ENCODE measurements around the gene LYRM4.

Gene LYRM4

DNA sequence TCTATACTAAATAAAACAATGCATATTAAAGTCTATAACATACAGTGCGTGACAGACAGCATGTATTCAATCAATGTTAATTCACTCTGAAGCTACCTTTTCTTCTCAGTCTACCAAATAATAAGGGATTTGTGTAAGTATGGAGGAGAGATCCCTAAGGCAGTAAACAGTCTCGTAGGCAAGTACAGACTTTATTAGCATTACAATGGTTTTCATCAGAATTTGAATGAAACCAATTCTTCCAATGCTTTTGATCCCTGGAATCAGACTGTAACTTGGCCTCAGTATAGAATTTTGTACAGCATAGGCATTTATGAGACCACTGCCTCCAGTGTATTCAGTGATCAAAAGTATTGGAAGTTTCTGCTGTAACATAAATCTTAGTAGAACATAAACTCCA, 19.5 kb downstream of the LYRM4 start:
- no peak for DNase-seq

DNA sequence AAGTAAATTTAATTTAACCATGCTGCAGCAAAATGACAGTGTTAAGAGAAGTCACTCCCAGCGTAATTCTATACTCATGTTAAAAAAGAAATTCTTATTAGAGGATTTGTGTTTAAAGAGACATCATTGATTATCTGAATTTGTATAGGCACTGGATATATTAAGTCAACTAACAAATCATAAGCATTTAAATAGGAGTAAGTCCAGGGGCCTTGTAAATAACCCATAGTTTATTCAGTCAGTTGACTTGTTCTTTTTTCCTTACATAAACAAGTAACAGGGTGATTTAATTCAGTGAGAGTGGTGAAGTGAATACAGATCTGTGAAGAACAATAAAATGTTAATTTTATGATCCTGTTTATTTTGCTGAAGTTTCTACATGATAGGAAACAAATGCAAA, 22.4 kb downstream of the LYRM4 start:
- no peak for DNase-seq

DNA sequence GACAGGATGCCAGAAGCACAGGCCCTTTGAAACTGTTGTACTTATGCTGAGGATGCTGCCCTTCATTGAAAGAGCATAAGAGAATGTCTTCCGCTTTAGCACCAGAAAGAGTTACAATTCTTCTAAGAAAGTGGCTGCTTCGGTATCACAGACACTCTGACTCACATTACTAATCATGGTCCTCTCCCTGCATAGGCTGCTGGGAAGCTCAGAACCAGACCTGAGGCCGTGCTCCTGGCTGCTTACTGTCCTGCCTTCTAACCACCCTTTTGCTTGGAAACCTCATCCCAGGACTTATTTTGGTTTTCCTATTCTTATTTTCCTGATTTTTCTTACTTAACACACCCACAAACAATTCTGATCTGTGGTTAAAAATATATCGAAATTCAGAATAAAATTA, 22.9 kb downstream of the LYRM4 start:
- no peak for DNase-seq

DNA sequence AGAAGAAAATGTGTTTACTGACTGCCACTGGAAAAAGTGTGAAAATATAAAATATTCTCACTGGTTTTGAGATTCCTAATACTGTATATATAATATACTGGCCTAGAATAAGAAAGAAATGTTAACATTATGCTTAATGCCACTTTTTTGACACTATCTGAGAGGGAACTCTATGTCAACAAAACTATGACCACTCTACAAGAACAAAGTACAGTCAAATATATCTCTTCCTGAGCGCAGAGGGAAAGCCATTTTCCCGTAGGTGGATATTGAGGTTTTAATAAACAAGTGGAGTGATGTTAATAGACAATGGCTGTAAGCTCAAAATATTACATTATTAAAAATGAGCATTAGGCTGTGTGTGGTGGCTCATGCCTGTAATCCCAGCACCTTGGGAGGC, 24.9 kb downstream of the LYRM4 start:
- DNase-seq = no peak

DNA sequence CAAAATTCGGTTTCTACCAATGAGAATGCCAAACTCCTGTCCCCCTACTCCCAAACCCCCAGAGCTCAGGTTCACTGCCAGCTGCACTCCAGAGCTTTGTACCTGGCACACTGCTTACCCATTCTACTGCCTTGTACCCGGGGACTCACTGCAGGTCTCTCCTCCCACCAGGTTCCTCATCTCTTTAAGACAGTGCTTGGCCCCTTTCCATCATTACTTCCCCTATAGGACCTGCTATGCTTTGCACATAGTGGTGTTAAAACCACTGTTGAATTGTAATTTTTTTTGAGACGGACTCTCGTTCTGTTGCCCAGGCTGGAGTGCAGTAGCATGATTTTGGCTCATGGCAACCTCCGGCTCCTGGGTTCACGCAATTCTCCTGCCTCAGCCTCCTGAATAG, 25.9 kb downstream of the LYRM4 start:
- DNase-seq = no peak

DNA sequence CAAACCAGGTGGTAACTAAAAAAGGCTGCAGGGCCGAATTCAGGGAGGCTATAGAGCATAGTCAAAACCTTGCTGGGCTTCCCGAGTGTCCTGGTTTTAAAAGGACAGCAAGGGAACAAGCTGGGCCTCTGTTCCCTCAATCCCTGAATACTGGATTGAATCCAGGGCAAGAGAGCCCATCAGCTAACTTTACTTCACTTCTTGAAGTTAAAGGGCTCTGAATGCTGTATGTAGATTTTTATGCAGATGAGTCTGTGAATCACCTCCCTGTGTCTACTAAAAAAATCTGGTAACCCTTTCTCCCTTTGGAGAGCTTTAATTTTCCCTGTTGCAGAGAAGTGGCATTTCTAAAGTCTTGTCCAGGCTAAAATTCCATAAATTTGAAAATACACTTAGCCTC, 29.5 kb downstream of the LYRM4 start:
- no peak for DNase-seq

DNA sequence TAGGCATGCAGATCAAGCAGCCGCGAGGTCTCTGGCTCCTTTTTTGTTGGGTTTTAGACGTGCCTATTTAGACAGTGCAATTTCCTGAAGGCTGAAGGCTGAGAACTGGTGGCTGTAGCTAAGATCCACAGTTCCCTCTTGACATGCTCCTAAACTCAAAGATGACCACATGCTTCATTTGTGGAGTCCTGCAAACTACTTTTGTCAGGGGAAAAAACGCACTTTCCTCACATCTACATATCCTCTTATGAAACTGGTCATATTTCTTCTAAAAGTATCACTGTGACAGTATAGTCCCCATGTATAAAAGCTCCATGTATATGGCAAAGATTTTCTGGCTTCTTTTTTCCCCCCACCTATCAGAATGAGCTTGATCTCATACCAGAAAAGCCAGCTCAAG, 30.7 kb downstream of the LYRM4 start:
- no peak for DNase-seq

DNA sequence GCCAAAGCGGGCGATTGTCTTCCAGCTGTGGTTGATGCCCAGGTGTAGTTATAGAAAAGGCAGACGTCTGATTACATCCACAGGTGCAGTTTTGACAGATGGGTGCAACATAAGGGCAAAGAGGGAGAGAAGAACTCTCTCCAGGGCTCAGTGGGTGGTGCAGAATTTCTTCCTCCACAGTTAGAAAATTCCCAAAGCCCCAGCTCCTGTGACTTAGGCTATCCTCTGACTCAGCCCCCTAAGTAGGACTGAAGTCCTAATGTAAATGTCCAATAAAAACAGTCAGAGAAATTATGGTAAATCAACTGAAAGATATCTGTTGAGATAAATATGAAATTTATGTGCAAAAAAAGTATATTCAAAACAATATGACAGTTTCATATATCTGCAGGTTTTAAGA, 31.4 kb downstream of the LYRM4 start:
- no peak for DNase-seq

DNA sequence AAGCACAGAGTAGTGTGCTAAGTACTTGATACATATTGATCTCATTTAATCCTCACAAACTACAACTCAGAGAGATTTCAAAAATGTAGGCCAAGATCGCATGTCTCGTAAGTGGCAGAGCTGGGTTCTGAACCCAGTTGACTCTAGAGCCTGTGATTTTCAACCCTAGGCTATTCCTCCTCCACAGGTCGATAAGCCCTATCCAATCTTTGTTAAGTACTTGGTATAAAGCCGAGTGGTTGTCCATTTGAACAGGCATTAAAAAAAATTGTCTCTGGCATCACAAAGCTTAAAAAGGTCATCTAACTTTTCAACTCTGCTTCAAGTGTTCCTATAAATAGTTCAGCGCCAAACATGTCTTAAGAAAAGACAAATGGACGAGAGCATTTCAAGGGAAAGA, 37.4 kb downstream of the LYRM4 start:
- no peak for DNase-seq

DNA sequence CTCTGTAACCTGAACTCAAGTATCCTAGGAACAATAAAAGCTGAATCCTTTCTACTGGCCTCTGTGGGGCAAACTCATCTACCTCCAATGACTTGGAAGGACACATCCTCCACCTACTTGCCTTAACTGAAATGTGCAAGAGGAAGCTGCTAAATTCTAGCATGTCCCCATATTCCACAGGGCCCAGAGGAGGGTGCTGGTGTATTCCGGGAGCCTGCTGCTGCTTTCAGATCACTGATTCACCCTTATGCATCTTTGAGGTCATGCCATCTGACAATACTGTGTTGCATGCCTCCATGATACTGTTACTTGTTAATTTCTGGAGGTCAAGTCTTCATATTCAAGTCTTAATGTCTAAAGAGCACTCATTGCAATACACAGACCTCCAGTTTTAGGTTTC, 40.3 kb downstream of the LYRM4 start:
- DNase-seq = no peak

DNA sequence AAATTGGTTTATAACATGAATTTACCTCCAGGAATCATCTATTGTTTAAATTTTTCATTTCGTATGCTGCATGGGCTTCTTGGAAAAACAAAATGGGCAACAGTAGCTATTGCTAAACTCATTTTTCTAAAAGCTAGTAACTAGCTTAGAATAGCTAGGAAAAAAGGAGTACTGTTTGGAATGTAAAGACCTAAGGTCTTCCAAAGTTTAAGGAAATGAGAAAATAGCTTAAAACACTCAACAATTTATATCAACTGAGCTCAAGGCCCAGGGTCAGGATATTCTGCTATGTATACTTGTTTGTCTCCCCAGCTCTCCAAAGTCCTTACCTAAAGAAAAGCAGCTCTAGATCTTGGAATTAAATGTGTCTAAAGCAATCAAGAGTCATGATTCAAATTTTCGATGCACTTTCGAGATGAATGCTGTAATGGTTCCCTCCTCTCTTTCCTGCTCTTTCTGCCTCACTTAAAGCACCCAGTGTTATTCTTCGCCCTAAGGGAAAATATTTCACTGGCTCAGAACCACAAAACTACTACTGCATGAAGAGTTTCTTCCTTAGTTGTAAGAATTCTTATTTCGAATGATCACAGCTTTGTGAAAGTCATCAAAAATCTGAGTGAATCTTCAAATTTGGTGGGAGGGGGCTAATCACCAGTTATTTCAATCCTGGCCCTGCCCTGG, 41.6 kb downstream of the LYRM4 start:
- no peak for DNase-seq

DNA sequence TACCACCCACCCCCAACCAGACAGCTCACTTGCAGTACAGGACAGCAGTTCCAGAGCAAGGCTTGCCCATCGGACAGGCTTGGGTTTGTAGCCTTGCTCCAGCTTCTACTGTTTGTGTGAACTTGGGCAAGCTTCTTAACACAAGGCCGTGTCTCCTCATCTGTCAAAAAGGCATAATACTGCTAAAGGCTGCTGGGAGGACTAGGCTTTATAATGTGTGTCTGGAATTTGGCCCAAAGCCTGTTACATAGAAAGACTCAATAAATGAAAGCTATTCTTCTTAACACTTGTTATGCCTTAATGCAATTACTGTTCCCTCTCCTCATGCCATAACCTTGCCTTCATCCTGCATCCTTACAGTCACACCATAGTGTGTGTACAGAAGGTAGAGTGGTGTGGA, 43.4 kb downstream of the LYRM4 start:
- no peak for DNase-seq

DNA sequence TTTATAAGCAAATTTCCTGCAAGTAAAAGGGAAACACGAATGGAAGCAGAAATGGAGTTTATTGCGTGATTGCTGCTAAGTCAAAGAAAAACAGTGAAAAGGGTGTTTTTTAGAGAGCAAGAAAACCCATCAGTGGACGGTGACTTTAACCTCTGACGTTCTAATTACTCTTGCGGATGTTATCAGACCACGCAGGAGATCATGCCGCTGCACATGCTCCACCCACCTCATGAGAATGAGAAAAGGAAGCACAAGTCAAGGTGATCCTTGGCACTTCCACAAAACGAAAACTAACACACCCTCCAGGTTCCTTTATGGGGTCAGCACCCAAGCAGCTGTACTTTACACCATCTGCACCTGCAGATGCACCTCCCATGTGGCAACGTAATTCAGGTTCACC, 45.0 kb downstream of the LYRM4 start:
- DNase-seq = no peak

DNA sequence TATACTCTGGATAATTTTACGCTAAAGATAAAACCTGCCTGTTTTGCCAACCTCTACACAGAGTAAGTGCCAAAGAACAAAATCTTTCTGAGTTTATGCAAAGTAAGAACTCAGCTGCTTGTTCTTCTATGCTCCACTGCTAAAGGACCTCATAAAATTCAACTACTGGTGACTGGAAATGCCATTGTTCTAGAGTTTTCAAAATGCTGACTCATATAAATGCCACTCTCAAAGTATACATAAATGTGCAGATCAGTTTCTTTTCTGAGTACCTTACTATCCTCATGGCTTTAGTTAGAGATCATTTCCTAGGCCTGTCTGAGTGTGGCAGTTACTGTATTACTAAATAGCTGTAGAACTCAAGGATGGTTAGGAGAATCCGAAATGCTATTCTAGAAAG, 45.6 kb downstream of the LYRM4 start:
- no peak for DNase-seq

DNA sequence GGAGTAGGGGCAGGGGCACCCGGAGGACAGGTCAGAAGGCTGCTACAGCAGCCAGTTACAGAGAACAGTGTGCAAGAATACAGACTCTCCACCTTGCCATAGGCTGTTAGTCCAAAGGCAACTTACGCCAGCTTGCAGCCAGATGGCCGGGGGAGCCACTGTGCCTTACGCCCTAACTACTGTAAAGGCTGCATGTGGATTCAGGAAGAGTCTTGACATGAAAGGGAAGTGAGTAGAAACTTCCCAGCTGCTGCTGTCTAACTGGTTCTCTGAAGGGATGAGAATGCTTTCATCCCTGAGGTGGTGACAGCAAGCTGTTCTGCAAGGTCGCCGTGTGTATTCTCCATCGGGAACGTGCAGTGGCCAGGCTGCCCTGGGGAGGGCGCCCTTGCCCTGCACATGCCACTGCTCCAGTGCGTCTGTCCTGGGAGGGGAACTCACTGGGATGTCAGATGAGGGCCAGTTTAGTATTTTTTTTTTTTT, 46.1 kb downstream of the LYRM4 start:
- DNase-seq = no peak

DNA sequence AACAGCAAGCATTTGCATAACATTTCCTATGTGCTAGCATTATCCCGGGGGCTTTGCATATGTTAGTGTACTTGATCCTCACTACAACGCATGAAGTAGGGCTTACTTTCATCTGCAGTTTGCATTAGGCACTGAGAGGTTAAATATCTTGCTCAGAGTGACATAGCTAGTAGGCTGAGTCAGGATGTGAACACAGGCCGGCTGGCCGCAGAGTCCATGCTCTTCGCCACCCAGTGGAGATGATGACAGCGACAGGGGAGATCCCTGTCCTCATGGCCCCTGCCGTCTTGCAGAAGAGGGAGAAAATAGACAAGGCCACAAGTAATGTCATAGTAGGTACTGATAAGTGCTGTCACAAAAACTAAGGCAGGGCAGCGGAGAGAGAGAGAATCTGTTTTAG, 46.9 kb downstream of the LYRM4 start:
- no peak for DNase-seq

DNA sequence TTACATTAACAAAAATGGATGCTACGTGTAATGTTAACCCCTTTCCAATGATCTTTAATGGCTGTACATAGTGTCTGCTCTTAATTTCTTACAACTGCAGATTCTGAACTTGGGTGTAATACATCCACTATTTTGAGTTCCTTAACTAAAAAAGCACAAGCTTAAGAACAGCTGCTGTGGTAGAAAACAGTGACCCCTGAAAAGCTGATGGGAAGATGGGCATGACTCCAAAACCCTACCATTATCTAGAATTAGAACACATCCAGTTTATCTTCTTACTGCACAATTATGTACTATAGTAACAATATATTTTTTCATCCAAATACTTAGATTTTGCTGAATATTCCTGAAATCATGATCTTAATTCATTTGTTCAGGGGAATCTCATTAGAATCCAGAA, 49.3 kb downstream of the LYRM4 start:
- DNase-seq = no peak

DNA sequence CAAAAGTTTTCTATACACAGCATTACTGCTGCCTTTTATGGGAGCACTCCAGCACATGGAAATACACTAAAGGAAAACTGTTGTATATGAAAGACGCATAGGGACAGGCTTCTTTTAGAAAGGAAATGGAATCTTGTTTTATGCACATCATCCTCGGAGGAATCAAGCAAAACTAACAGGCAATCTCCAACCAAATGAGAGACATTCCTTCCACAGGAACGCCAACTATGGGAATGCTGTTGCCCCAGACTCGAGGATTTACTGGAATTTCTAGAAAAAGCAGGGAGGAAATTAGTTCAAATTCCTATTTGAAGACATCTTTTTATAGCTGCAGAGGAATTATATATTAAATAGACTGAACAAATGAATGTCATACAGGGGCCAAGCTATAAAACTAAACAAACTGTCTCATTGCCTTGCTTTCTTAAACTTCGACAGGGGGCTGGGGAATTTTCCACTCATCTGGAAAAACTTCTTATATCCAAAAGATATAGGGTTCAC, 52.2 kb downstream of the LYRM4 start:
- no peak for DNase-seq

DNA sequence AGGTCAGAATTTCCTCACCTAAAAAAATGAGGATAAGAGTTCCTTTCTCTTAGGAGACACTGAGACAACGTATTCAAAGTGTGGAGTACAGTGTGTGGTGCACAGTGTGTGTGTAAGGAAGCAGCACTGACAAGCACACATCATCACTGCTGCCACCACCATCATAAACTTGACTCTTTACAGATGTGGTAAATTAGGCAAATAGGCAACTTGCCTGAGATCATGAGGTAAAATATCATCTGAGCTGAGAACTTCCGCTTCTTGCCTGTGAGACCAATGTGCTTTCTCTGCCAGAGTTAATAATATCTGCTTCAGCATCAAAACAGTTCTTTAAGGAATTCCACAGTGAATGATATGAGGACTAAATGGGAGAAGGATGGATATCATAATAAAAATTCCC, 52.7 kb downstream of the LYRM4 start:
- no peak for DNase-seq

DNA sequence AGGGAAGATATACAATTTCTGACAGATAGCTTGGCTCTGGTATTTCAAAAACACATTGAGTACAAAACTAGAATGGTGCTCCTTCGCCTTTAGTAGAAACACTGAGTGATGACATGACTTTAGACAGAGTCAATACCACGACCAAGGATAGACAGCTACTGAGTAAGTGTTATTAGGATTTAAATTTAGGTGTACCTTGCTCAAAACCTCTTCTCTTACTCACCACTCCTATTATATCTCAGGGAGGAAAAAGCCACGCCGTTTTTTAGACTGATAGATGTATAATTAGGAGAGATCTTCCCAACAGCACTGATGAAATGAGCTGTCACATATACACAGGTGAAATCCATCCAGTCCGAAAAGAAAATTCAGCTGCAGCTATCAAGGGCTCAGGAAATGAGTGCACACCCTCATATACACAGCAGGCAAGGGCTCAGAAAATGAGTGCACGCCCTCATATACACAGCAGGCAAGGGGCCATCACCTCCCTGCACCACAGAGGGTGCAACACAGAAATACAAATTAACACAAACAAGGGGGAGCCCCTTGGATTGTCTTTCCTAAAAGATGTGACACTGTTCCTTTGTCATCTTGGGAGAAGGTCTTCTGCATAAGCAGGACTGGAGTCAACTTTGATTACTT, 53.7 kb downstream of the LYRM4 start:
- DNase-seq = no peak

DNA sequence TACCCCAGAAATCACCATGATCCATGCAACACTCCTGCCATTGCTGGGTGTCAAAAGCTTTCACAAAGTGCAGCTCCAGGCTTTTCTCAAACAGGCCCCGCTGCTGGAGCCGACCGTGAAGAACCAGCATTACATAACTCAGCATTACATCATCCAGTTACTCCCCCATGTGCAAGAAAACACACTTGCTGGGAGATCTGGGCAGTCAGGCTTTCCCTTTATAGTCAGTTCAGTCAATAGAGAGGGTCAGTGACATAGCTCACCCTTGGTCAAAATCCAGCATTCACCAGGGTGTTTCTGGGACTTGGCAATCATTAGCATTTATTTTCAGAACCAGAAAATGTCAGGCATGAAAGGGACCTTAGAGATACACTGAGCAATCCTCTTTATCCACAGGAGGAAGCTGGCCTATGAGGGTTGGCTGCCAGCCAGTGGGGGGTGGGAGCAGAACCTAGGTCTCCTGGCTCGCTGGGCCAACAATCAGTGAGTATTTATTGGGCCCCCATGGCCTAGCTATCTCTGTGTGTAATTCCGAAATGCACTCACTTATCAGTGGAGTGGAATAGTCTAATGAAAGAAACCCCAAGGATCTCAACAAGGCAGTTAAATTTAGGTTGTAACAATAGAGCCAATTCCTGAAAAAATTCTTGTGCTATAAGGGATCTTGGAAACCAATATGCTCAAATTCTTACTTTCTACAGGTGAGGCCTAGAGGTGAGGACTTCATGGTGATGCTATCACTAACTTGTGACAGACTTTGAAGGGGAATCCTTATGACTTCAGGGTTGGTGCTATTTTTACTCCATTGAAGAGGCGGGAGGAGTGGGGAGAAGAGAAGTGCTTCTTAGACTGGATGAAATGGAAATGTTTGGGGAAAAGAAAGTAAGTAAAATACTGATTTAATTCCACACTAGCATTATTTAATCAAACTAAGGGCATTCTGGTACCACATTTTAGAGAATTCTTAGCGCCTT, 54.6 kb downstream of the LYRM4 start:
- no peak for DNase-seq

DNA sequence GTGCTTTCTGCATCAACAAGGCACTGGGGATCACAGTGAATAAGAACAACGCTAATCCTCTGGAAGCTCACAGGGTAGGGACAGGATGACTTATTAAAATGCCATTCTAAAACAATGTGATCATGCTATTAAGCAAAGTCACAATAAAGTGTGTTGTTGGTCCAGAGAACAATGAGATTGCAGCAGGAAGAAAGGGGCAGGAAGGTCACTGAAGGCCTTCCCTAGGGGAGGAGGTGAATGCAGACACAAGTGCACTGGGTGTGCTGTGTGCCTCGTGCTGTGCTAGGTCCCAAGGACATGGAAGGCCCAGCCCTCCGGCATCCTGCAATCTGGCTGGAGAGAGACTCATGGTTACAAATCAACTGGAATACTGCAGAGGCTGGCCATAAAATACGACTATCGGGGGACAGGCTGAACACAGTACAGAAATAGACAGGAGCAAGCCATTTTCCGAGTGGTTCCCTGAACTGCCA, 55.7 kb downstream of the LYRM4 start:
- DNase-seq = no peak

DNA sequence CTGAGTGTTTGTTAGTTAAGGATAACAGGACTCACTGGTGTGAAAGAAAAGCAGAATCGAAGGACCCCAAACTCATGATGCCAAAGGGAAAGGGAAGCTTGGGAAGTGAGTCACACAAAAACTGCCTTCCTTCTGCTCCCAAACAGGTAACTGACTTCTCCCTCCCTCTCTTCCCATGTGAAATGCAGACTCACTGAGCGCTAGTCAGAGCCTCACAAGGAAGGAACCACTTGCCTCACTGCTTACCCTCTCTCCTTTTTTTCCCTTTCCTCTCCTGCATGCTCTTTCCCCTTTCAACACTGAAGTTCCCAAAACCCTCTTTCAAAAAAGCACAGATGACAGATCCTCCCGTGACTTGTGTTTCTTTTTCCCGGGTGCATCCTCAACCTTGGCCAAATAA, 56.4 kb downstream of the LYRM4 start:
- DNase-seq = no peak

DNA sequence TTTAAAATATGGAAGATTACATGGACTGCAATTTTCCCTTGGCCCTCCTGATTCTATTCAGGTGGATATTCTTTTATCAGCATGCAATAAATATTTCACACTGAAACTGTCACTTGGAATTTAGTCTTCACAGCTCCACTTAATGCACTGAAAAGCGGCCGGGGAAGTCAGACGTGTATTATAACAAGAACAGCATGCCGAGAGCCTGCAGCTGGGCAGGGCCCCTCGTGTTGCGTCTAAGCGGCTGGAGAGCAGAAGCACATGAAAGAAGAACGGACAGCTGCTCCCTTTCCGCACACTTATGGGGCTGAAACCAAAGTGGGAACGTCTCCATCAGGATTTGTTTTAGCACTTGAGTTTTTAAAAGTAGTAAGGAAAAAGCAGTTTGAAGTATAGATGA, 57.2 kb downstream of the LYRM4 start:
- DNase-seq = no peak

Data from COR-L47 (cell line).